BE2C (cell line): ENCODE data around the gene MYCBP2.

ENCODE experiments used
- DNase-seq: peaks from one replicate; pipeline ENCODE4 v3.0.0-alpha.2; 2020
- H3K27me3 ChIP-seq: fragments of 250-450 bp; sonication (Bioruptor Pico); 2 replicates; pipeline ENCODE4 v1.5.1; 2020; ENCODE audit warnings: mild to moderate bottlenecking
- H3K36me3 ChIP-seq: fragments of 250-450 bp; sonication (Bioruptor Pico); 2 replicates; pipeline ENCODE4 v1.5.1; 2020; ENCODE audit warnings: mild to moderate bottlenecking
- H3K4me1 ChIP-seq: fragments of 250-450 bp; sonication (Bioruptor Pico); 2 replicates; pipeline ENCODE4 v1.5.1; 2020
- H3K4me3 ChIP-seq: 2 replicates; pipeline ENCODE4 v1.5.1; 2011; ENCODE audit warnings: low read depth, low read length
- H3K9me3 ChIP-seq: fragments of 250-450 bp; sonication (Bioruptor Pico); 2 replicates; pipeline ENCODE4 v1.5.1; 2020
- TF ChIP-seq, protein P1 (sequence below): IDR thresholded peaks from 2 replicates; pipeline ENCODE4 v1.5.1; 2012; ENCODE audit warnings: mild to moderate bottlenecking, low read depth, low read length

The MYCBP2 gene

DNA sequence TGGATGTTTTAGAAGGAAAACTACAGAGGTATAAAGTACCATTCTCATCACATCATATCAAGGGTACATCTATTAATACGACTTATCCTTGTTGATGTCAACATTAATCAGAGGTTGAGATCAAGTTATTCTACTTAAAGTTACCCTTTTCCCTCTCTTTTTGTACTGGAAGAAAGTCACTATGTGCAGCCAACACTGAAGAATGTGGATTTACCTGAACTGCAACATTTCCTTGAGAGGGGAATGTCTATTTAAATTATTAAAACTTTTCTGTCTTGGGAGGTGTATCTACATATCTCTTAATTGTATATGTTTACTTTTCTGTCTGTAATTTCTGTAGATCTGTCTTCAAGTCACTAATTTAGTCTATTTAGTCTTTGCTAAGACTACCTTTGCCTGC is 297.5 kb downstream of the MYCBP2 start:
- Histone ChIP-seq H3K9me3 (no peaks in the 10 kb centered on the region), H3K4me3 (no peak overlapping the region), H3K4me1 (0 out of 2 replicates have a peak, but pooled peaks cover 2% of the 10 kb centered on the region), H3K36me3 (peaks cover 3% of the 10 kb centered on the region; the same call in 1 of the 2 replicates), H3K27me3 (no peaks in the 10 kb centered on the region)
- no peak for DNase-seq
- TF ChIP-seq, protein P1, sequence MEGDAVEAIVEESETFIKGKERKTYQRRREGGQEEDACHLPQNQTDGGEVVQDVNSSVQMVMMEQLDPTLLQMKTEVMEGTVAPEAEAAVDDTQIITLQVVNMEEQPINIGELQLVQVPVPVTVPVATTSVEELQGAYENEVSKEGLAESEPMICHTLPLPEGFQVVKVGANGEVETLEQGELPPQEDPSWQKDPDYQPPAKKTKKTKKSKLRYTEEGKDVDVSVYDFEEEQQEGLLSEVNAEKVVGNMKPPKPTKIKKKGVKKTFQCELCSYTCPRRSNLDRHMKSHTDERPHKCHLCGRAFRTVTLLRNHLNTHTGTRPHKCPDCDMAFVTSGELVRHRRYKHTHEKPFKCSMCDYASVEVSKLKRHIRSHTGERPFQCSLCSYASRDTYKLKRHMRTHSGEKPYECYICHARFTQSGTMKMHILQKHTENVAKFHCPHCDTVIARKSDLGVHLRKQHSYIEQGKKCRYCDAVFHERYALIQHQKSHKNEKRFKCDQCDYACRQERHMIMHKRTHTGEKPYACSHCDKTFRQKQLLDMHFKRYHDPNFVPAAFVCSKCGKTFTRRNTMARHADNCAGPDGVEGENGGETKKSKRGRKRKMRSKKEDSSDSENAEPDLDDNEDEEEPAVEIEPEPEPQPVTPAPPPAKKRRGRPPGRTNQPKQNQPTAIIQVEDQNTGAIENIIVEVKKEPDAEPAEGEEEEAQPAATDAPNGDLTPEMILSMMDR, result no peak

DNA sequence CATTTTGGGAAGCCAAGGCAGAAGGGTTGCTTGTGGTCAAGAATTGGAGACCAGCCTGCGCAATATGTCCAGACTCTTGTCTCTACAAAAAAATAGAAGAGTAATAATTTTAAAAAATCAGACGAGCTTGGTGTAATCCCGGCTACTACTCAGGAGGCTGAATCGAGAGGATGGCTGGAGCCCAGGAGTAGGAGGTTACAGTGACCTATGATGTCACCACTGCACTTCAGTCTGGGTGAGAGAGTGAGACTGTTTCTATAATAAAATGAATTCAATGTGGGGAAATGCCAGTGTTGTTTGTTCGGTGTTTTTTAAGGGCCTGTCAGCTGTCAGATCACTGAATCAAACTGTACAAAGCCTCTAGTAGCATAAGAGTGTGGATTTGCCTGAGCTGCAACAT is 298.7 kb downstream of the MYCBP2 start:
- no peaks in the 10 kb centered on the region for H3K9me3 ChIP-seq
- no peak for DNase-seq
- 0 out of 2 replicates have a peak, but pooled peaks cover 2% of the 10 kb centered on the region for H3K4me1 ChIP-seq
- H3K36me3 ChIP-seq, result peaks cover 8% of the 10 kb centered on the region; the same call in 1 of the 2 replicates
- no peak overlapping the region for H3K4me3 ChIP-seq
- TF ChIP-seq, protein P1, result no peak
- H3K27me3 ChIP-seq, result no peaks in the 10 kb centered on the region

DNA sequence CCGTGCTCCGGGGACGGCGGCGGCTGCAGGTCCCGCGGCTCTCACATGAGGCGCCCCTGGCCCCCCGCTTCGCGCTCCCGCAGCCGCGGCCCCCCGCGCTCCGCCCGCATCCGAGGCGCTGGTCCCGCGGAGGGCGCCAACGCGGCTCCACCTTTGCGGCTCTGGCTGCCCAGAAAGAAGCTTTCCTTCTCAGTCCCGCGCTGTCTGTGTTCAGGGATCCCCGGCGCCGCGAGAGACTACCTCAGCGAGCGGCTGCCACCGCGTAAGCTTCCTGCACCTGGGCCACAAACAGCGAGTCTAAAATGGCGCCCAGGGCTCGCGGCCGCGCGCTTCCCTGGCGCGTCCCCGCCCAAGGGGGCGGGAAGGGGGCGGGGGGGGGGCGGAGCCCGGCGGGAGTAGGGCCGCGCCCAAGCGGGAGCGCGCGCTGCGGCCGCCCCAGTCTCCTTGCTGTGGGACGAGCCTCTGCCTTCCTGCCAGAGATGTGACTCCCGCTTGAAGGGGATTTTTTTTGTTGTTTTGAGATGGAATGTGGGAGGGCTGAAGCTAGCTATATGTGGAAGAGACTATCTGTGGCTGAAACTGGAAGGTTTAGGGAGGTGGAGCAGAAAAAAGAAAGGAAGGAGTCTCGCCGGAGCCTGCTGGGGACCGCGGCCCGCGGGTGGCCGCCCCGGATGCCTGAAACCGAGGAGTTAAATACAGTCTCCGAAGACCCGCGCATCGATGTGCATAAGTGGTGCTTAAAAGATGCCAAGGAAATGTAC is 299.9 kb downstream of the MYCBP2 start, which contains the start of gene FBXL3:
FBXL3 (minus strand) TSS at position 299 of the 761 bp plus-strand sequence. CDS start 5,299 bp downstream, outside the sequence.
- Histone ChIP-seq H3K9me3 (no peaks in the 10 kb centered on the region), H3K4me3 (peak within 1 kb of the TSS; percentile 88), H3K4me1 (0 out of 2 replicates have a peak, but pooled peaks cover 2% of the 10 kb centered on the region), H3K36me3 (peaks cover 10% of the 10 kb centered on the region; the same call in 1 of the 2 replicates), H3K27me3 (no peaks in the 10 kb centered on the region)
- TF ChIP-seq, protein P1, result no peak
- peak; percentile 88 for DNase-seq

DNA sequence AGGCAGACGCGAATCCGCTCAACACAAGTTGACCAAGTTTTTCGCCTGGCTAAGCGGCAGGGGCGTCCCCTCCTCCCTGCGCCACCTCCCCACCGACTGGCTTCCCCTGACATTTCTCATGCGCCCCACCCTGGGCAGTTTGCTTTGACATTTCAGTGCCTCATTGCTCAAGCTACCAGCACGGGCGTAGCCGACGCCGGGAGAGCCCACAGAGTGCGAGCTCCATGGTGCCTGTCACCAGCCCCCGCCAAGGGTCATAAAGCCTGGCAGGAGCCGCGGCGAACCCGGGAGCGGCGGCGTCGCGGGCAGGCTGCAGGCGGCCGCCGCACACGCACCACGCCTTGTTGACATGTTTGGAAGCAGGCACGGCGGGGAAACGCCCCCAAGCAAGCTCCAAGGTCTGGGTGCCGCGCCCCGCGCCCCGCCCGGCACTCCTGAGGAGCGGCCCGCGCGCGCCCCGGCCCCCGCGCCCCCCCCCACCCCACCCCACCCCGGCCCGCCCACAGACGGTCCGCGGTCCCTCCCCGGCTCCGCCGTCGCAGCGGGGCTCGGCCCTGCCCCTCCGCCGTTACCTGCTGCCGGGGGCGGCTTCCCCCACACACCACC is 300.5 kb downstream of the MYCBP2 start:
- H3K4me3 ChIP-seq, result peak overlapping the region; percentile 88
- TF ChIP-seq, protein P1, result no peak
- peak; percentile 83 for DNase-seq
- H3K27me3 ChIP-seq, result no peaks in the 10 kb centered on the region
- H3K36me3 ChIP-seq, result peaks cover 12% of the 10 kb centered on the region
- H3K9me3 ChIP-seq, result no peaks in the 10 kb centered on the region
- 0 out of 2 replicates have a peak, but pooled peaks cover 2% of the 10 kb centered on the region for H3K4me1 ChIP-seq

DNA sequence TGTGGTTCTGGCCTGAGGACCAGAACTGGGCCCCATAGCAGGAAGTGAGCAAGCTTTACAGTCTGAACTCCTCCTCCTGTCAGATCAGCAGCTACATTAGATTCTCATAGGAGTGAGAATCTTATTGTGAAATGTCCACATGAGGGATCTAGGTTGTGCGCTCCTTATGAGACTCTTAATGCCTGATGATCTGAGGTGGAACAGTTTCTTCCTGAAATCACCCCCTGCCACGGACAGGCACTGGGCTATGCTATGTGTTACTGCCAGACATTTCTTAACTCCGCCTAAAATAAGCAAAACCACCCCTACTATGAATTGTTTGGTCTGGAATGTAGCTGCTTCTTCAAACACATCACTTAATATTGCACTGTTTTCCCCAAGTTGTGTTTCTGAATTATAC is 304.6 kb downstream of the MYCBP2 start:
- Histone ChIP-seq H3K4me1 (peaks cover 2% of the 10 kb centered on the region; the same call in 1 of the 2 replicates), H3K9me3 (no peaks in the 10 kb centered on the region), H3K36me3 (peaks cover 24% of the 10 kb centered on the region), H3K27me3 (no peaks in the 10 kb centered on the region), H3K4me3 (no peak overlapping the region)
- TF ChIP-seq, protein P1, result no peak
- no peak for DNase-seq
